Muscle of back (tissue), 11 donors: ENCODE results near the gene UNCX. TPM values are rescaled to one million over a fixed set of nuclear protein-coding genes. Genes with fewer than 3 reads are reported as not detected.

Experiments
- DNase-seq, 3 donors: peaks; one replicate each; pipeline versions ENCODE4 v3.0.0 to v3.0.0-alpha.2; 2013
- polyA plus RNA-seq, 10 donors: library from polyadenylated mRNA; unstranded; fragments of 120-200 nt; gene quantifications; one replicate each; pipeline ENCODE4 v1.2.1, GENCODE V29; 2013; ENCODE audit not compliant: insufficient read length in 10 of 10

UNCX gene
- polyA plus RNA-seq, 10 donors: 0.09 to 0.46 (median 0.26) TPM; not detected in 7

DNA sequence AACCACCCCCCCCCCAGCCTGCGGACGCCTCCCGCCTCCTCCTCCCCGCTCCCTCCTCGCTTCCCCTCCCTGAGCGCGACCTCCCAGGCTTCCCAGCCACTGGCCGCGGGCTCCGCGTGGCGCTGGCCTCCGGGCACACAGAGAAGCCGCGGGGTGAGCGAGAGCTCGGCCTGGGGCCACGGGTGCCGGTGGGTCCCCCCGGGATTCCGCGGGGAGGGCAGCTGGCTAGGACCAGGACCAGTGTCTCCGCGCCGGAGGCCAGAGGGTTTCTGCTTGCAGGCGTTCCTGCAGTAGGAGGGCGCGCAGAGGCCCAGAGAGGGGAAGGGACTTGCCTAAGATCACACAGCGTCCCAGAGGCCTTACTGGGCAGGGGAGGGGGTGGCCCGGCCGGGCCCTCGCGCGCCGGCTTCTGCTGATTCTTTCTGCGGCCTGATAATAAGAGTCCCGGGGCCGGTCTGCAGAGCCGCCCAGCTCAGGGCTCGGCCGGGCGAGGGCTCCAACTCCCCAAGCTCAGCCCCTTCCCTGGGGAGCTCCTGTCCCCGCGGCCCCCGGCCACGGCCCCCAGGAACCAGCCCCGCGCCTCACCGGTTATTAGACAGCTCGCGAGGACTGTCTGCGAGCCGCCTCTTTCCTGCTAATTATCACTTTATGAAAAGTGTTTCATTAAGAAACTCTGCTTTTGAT, 10.1 kb downstream of the UNCX start:
- DNase-seq: no peak

DNA sequence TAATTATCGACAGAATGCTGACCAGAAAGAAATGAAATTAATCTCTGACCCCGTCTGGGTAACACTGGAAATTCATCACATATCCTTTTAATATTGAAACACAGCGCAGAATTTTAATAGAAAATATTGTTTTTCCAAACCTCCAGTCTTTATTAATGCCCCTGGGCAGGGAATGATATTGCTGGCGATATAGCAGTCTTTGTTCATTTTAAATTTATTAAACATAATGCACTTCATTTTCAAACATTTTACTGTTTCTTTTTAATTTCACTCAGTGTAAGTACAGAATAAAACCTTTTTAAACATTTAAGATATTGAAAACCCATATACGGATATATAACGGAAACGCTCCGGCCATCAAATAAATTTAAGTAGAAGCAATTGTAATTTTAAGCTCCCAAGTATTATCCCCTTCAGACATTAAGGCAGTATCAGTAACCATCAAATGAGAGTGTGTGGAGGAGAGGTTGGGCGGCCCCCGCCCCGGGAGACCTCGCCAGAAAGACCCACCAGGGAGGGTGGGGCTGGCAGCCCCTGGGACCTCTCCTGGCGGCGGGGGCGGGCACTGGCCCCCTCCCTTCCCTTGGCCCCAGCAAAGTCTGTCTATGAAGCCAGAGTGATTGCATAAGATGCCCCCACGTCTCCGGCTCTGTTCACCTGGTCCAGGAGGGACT, 10.8 kb downstream of the UNCX start:
- no peak for DNase-seq

DNA sequence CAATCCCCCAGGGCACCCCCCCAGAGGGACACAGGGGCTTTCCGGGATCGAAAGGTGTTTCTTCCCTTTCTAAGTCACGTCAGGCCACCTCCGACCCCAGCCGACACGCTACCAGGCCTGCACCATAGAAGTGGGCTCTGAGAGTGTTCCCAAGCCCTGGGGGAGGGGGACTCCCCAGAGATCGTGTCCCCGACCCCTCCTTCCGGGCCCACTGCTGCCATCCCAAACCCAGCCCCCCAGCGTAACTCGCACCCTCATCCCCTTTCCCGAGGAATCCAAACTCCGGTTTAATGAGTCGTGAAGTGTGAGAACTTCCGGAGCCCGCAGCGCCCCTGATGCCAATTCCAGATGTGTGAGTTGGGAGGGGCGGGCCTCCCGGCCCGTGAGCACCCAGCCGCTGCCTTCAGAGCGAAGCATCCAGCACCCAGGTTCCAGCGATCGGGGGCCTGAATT, 11.3 kb downstream of the UNCX start:
- DNase-seq: no peak

DNA sequence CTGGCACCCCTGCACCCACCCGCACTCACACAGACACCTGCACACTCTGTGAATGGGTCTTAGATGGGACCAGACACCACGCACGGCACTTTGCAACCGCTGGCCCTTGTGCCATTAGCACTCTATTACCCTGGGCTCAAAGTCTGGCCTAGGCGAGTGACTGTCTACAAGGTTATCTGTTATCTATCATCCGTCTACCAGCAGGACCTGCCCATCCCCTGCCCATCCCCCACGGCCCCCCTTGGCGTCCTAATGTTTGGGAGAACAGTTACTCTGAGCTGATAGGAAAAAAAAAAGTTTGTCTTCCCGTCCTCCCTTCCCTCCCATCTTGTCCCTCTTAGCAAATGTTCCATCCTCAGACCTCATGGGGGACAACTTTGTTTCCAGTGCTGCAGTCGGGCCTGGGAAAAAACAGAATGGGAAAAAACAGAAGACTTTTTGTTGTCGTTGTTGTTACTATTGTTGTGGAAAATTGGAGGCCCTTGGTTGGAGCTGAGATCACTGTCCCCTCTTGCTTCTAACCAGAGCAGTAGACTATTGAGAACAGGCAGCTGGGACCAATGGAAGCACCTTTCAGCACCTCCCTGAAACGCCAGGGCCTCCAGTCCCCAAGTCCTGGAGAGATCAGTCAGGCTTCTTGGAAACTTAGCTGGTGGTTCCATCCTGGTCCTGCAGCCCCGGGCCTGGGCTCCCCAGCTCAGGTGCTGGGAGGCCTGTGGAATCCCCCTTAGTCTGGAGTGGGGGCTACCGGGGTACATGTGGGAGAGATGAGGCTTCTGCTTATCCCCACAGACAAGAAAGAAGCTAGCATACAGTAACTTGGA, 12.2 kb downstream of the UNCX start:
- no peak for DNase-seq

DNA sequence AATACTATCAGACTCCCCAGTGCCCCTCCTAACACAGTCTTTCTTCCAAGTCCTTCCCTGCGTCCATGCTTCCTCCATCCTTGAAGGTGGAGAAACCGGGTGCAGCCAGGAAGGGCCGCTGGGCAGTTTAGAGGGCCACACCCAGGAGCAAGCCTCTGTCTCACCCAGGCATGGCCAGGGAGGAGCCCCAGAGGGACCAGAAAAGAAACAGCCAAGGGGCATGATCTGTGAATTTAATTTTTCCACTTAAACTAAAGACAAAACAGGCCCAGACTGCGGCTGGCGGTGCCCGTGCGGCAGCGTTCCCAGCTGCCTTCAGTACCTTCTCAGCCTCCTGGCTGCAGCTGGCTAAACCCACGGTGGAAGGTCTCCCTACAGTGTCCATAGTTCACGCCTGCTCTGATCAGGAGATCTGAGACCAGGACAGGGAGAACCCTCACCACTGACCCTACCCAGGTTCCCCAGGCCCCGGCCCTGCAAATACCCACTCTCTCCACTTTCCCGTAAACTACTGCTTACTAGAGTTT, 12.9 kb downstream of the UNCX start:
- no peak for DNase-seq

DNA sequence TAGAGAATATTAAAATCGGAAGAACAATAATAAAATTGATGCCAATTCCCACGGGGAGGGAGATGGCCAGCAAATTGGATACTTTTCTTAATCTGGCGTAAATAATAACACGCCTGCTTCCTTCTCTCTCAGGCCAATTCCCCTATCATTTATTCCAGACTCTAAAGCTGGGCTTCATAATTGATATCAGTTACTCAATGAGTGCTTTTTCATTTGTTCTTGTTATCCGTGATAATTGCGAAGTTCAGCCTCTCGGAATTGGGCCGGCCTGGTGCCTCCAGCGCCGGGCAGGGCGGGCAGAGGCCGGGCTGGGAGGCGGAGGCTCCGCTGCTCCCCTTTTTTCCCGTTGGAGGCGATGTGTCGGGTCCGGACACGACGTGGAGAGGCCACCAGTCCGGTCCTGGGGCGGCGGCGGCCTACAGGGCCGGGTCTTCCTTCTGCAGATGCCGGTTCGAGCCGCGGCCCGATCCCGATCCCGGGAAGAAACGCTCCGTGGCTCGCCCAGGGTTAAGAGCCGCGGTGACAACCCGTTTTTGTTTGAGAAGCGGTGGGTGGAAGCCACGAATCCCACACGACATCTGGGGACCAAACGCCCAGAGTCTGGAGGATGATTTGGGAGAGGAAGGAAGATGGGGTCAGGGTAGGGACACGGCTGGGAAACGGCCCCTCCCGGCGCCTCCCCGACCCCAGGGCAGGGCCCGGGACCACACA, 13.6 kb downstream of the UNCX start:
- no peak for DNase-seq

DNA sequence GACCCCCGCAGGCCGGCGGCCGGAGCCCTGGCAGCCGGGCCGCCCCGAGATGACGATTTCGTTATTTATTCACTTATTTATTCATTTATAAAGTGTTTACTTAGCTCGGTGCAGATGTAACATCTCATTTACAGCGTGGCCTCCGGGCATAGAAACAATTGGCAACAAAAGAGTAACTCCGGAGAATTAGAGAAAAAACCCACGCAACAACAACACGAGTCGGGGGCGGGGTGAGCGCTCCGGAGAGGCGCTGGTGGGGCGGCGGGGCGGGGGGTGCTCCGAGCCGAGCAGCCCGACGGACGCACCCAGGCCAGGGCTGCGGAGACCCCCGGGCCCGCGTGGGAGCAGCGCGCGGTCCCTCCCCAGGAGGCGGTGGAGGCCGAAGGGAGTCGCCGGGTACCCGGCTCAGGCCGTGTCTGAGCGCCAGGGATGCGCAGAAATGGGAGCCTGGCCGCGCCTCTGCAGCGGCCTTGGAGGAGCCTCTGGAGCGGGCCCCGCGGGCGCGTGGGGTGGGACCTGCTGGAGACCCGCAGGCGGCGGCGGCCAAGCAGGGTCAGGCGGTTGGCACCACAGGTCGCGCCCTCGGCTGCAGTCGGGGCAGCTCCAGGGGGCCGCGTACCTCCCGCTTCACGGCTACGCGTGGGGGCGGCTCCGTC, 14.3 kb downstream of the UNCX start:
- DNase-seq: no peak

DNA sequence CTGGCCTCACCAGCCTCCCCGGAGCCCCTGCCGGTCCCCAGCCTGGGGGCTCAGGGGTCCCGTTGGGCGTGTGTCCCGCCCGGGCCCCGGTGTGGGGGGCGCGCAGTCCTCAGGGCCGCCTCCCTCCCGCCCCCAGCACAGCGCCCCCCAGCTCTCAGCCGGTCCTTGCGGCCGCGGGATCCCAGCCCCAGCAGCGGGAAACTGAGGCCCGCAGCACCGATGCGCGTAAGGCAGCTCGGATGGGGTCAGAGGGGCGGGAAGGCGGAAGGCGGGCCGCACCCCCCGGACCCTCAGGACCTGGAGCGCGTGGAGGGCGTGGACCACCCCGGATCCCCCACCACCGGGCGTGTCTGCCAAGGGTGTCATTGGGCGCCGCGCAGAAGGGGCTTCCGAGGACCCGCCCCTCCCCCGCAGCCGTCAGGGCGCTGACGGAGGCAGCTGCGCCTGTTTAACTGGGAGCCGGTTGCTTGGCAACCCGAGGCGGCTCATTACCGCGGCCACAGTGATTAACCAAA, 14.9 kb downstream of the UNCX start:
- no peak for DNase-seq

DNA sequence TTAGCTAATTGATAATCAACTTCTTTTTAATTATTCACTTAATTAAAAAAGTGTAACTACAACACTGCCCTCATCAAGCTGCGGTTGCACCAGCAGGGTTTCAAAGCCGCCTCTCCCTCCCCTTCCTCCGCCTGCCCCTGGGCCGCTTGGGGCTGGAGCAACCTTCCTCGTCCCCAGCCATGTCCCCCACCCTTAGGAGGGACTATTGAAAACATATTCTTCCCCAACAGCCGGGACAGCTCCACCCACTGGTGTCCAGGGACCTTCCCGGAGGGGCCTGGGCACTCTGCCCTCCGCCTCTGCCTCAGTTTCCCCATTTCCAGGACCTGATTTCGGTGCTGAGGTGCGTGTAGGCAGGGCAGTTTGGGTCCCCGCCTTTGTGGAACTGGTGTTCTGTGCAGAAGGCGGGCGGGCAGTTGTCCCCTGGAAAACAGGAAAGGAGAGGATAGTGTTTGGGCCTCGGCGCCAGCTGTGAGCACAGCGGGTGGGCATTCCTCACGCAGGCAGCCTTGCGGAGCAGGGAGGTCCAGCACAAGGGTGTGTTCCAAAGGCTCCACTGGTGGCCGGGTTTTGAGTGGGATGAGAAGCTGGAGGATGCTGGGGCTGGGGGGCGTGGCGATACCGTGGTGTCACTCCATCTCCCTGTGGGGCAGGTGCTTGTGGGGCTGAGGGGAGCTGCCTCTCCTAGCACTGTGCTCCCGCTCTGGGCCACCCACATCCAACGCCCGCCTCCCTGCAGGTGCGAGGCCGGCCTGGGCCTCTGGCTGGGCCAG, 15.7 kb downstream of the UNCX start:
- DNase-seq: no peak

DNA sequence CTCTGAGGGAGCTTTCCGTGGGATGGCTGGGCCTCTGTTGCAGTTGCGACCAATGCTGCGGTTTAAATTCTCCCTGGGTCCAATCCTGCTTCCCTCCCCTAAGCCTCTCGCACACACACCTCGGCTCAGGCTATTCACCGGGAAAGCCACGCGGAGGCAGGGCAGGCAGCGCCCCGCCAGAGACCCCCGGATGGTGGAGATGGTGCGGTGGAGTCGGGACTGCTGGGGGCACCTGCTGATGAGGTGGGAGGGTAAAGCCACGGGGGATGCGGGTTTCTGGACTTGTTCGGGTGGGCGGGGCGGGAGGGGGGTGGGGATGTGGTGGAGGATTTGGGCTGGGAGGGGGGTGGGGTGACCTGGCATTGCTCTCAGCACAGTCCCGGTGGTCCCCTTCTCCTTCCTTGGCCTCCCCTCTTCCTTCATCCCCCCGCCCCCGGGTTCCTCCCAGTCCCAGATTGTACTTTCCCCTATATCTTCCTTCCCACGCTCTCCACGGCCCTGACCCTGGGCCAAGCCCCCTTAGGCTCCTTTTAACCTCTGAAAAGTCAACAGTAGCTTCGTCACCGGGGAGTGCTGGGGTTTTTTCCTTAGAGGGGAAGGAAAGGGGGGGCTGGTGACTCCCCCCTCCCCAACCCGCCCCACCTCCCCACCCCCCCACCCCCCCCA, 16.4 kb downstream of the UNCX start:
- DNase-seq: no peak

DNA sequence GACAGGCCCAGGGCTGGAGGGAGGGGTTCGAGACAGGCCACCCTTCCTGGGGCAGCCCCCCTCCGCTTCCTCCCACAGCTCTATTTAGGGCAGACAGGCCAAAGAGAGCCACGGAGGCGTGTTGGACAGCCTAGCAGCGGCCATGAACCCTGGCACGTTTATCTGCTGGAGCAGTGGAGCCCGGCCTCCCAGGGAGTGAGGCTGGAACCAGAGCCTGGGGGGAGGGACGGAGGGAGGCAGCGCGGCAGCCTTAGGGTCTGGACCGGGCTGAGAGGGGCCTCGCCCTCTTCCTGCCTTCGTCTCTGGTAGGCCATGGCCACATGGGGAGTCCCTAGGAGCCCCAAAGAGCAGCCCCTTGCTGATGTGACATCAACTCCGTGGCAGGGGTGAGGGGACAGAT, 17.1 kb downstream of the UNCX start:
- peak in 1 of 3 donors; percentile 39 for DNase-seq

DNA sequence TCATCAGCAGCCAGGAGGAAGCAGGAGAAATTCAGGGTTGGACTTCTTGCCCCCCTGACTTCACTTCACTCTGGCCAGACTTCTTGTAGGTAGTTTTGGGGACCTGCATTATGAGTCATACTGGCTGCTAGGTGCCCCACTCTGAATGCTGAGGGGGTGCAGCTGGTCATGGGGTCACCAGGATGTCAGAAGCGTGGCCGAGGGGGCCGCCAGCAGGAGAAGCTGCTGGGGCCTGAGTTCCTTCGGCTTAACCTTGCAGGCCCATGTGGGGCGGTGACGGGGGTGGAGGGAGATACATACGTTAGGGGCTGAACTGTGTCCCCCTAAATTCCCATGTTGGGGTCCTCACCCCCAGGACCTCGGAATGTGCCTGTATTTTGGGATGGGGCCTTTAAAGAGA, 18.2 kb downstream of the UNCX start:
- DNase-seq: no peak

DNA sequence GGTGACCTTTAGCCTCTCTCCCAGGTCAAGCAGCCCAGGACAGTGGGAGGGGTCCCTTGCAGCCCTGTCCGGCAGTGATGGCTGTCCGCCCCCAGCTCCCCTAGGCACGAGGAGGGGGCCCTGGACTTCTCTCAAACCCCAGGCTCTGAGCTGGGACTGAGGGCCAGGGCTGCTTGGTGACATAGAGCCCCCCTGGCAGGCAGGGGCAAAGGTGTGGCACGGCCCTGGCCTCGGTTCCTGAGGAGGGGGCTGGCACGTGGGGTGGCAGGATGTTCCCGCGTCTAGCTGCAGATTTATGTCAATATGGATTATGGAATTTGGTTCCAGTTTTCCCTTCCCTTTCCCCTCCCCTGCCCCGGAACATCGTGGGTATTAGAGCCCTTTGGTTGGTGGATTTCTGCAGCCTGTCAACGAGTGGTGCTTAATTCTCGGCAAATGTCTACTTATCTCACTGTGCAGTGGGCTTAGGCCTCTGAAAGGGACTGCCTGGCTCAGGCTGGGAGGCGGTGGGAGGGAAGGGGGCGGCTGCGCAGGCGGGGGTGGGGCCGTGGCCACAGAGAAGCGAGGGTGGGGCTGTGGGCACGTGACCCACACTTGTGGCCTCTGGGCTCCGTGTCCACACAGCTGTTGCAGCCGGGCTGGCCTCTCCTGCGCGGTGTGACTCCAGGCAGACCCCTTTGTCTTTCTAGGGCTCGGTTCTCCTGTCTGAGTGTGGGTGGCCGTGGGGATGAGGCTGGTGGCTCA, 19.3 kb downstream of the UNCX start:
- DNase-seq: peak in 2 of 3 donors; percentile 15 to 51

DNA sequence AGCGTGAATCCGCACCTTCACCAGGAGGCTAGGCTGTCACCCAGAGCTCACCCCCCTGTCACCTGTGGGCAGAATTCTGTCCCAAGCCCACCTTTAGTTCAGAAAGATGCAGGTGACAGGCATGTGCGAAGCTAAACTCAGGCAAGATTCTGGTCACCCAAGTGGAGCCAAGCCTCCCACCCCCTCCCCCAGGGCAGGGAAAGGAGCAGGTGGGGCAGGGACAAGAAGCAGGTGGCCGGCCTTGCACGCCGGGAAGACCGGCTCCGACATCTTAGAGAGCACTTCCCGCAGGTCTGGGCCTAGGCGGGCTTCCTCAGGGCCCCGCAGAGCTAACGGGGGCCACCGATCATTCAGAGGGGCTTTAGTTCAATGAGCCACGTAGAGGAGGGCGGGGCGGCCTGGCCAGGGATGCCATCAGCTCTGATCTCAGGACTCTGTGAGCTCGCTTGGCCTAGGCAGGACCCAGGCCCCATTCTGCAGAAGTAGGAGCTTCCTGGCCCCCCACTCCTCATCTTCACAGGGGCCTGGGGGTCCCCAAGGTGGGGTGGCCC, 19.9 kb downstream of the UNCX start:
- no peak for DNase-seq

DNA sequence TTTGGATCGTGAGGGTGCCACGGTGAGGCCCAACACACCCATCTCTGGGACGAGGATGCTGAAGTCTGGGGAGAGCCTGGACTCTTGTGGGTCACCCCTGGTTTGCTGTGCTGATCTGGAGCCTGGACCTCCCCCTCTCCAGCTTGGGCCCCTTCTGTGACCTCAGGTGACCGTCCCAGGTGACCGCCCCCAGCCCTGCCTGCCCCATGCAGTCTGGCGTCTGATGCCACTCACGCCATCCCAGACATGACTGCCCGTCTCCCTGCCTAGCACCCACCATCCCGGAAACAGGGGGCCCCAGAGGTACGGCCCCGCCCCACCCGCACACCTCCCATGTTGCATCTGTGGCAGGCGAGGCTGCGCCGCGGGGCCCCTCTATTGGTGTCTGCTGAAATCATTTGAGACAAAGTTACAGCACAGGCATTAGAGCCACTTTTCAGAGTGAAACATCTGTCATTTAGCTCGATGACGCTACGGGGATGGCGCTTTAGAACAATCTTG, 21.1 kb downstream of the UNCX start:
- no peak for DNase-seq

DNA sequence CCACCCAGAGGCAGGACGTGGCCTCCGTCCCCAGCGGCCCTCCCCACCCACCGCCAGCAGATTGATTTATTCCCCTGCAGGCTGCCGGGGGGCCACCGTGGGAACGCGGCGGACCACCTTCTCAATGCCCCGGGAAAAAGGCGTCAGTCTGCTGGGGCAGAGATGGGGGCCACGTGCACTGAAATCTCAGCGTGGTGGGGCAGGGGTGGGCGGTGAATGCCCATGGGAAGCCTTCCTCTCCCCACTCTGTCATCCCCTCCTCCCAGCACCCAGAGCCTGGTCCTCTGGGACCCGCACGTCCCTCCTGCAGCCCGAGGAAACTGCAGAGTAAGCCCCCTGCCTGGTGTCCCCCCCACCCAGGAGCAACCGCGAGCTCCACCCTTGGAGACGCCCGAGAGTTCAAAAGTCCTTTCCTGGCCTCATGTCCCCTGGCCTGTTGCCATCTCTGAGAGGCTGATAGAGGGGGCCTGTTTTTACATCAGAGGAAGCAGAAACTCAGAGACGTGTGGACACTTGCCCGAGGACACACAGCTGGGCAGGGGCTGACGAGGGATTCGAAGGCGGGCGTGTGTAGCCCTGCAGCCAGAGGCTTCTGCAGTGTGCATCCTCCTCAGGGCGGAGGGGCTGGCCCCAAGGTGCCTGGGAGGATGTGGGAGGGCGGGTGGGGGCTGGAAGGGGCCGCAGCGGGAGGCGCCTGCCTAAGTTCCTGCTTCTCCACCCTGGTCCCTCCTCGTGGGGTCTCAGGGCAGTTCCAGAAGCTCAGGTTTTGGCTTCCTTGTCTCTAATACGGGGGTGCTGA, 21.8 kb downstream of the UNCX start:
- no peak for DNase-seq

DNA sequence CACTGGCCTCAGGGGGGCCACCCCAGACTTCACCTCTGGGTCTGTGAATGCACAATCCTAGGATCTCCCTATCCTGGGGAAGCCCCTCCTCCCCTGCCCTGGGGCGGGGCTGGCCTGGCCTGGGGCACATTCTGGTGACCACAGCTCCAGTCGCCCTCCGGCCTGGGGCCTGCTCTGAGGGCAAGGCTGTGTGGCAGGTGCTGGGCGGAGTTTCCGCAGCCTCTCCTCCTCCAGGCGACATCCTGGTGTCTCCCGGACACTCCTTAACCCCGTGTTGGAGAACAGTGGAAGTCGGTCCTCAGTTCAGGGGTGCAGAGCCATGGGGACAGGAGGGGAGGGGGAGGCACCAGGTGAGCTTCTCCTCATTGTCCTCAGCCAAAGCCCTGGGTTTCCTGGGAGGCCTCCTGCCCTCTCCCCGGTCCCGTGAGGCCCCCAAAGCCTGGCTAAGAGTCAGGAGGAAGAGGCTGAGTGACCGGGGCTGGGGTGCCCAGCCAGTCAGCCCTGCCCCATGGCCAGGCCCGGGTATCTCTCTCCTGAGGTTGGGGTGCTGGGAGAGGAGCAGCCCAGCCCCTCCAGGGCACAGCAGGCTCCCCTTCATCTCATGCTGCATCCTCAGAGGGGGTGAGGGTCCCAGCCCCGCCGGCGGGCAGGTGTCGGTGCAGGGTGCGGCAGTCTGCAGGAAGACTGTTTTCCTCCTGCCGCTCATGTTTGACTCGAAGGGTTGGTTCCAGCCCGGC, 22.6 kb downstream of the UNCX start:
- no peak for DNase-seq
